Measurements from ENCODE around the gene NUMBL.

The NUMBL gene

DNA sequence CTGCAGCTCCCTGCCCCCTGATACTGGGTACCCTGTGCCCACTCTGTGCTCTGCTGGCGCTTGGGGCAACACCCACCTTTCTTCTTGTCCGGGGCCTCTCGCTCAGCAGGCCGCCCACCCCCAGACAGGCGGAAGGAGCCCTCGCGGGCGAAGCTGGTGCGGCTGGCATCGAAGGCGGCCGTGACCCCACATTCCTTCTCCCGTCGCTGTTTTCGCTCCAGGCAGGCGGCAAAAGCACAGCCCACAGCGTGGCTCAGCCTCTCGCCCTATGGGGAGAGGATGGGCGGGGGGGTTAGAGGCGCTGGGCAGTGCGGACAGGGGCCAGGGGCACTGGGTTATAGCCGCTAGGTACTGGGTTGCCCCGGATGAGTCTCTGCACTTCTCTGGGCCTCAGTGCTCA is 13.3 kb downstream of the NUMBL start:
- TF ChIP-seq CREB1 (IDR thresholded peaks at IDR 0.05; ENCODE audit: low read depth), result no peak
- TF ChIP-seq FOXM1 (IDR thresholded peaks at IDR 0.05; ENCODE audit: borderline replicate concordance, low read depth), result no peak
- TF ChIP-seq CEBPB (IDR thresholded peaks at IDR 0.05), result no peak
- no peak for TF ChIP-seq YY1 (IDR thresholded peaks at IDR 0.05; ENCODE audit: low read depth)
- no peak for TF ChIP-seq TEAD4 (IDR thresholded peaks at IDR 0.05)
- TF ChIP-seq TCF12 (IDR thresholded peaks at IDR 0.05; ENCODE audit: low read depth), result no peak
- no peak for TF ChIP-seq EP300 (IDR thresholded peaks at IDR 0.05; ENCODE audit: borderline replicate concordance)
- no peak for TF ChIP-seq NFIC (IDR thresholded peaks at IDR 0.05)
- TF ChIP-seq, protein P1, sequence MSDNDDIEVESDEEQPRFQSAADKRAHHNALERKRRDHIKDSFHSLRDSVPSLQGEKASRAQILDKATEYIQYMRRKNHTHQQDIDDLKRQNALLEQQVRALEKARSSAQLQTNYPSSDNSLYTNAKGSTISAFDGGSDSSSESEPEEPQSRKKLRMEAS (IDR thresholded peaks at IDR 0.05), result no peak
- no peak for TF ChIP-seq EGR1 (IDR thresholded peaks at IDR 0.05)
- no peak for TF ChIP-seq RAD21 (IDR thresholded peaks at IDR 0.05; ENCODE audit: low read depth)
- TF ChIP-seq TAF1 (IDR thresholded peaks at IDR 0.05; ENCODE audit: low read depth), result no peak
- no peak for TF ChIP-seq ZBTB7A (IDR thresholded peaks at IDR 0.05; ENCODE audit: low read depth)
- TF ChIP-seq, protein P2, sequence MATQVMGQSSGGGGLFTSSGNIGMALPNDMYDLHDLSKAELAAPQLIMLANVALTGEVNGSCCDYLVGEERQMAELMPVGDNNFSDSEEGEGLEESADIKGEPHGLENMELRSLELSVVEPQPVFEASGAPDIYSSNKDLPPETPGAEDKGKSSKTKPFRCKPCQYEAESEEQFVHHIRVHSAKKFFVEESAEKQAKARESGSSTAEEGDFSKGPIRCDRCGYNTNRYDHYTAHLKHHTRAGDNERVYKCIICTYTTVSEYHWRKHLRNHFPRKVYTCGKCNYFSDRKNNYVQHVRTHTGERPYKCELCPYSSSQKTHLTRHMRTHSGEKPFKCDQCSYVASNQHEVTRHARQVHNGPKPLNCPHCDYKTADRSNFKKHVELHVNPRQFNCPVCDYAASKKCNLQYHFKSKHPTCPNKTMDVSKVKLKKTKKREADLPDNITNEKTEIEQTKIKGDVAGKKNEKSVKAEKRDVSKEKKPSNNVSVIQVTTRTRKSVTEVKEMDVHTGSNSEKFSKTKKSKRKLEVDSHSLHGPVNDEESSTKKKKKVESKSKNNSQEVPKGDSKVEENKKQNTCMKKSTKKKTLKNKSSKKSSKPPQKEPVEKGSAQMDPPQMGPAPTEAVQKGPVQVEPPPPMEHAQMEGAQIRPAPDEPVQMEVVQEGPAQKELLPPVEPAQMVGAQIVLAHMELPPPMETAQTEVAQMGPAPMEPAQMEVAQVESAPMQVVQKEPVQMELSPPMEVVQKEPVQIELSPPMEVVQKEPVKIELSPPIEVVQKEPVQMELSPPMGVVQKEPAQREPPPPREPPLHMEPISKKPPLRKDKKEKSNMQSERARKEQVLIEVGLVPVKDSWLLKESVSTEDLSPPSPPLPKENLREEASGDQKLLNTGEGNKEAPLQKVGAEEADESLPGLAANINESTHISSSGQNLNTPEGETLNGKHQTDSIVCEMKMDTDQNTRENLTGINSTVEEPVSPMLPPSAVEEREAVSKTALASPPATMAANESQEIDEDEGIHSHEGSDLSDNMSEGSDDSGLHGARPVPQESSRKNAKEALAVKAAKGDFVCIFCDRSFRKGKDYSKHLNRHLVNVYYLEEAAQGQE (IDR thresholded peaks at IDR 0.05; ENCODE audit: low read depth), result no peak
- TF ChIP-seq, protein P3, sequence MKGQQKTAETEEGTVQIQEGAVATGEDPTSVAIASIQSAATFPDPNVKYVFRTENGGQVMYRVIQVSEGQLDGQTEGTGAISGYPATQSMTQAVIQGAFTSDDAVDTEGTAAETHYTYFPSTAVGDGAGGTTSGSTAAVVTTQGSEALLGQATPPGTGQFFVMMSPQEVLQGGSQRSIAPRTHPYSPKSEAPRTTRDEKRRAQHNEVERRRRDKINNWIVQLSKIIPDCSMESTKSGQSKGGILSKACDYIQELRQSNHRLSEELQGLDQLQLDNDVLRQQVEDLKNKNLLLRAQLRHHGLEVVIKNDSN (IDR thresholded peaks at IDR 0.05), result no peak

DNA sequence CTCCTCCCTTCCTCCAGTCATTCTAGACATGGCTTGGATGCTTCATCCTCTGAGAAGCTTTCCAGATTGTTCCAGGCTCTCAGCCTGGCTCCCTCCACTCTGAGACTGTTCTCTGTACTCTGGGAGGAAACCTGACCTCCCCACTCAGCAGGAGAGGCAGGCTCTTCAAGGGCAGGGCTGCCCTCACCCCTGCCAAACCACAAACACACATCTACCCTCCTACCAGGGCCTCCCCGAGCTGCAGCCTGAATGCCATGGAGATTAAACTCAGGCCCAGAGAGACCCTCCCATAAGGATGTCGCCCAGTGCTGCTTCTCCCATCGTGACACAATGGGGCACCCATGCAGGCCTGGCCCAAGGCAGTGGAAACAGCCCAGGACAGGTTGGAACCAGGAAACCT is 16.2 kb downstream of the NUMBL start:
- peak; percentile 25; the same call in 1 of the 2 replicates for TF ChIP-seq TCF12 (IDR thresholded peaks at IDR 0.05; ENCODE audit: low read depth)
- TF ChIP-seq NFIC (IDR thresholded peaks at IDR 0.05), result no peak

DNA sequence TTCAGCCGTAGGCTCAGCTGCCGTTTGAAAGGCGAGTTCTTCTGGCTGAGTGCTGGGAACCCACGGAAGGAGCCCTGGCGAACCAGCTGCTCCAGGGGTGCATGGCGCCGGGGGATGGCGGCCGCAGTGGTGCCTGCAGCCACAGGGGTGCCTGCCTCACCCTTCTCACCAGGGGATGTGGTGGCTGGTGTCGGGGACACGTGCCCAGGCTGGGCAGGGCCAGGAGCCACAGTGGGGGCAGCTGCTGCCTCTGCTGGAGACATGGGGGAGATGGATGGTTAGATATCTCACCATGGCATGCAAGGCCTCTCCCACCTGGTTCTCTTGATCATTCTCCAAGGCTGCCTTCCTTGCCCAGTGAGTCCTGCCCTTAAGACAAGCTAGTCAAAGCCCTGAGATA is 17.1 kb downstream of the NUMBL start:
- TF ChIP-seq, protein P3 (IDR thresholded peaks at IDR 0.05), result no peak
- TF ChIP-seq ZBTB7A (IDR thresholded peaks at IDR 0.05; ENCODE audit: low read depth) (no peak), CREB1 (IDR thresholded peaks at IDR 0.05; ENCODE audit: low read depth) (no peak), EGR1 (IDR thresholded peaks at IDR 0.05) (no peak), CEBPB (IDR thresholded peaks at IDR 0.05) (no peak), TEAD4 (IDR thresholded peaks at IDR 0.05) (no peak), TCF12 (IDR thresholded peaks at IDR 0.05; ENCODE audit: low read depth) (no peak), FOXM1 (IDR thresholded peaks at IDR 0.05; ENCODE audit: borderline replicate concordance, low read depth) (no peak), RAD21 (IDR thresholded peaks at IDR 0.05; ENCODE audit: low read depth) (no peak), TAF1 (IDR thresholded peaks at IDR 0.05; ENCODE audit: low read depth) (no peak), YY1 (IDR thresholded peaks at IDR 0.05; ENCODE audit: low read depth) (no peak), EP300 (IDR thresholded peaks at IDR 0.05; ENCODE audit: borderline replicate concordance) (no peak), NFIC (IDR thresholded peaks at IDR 0.05) (no peak)
- TF ChIP-seq, protein P2 (IDR thresholded peaks at IDR 0.05; ENCODE audit: low read depth), result no peak
- TF ChIP-seq, protein P1 (IDR thresholded peaks at IDR 0.05), result no peak

DNA sequence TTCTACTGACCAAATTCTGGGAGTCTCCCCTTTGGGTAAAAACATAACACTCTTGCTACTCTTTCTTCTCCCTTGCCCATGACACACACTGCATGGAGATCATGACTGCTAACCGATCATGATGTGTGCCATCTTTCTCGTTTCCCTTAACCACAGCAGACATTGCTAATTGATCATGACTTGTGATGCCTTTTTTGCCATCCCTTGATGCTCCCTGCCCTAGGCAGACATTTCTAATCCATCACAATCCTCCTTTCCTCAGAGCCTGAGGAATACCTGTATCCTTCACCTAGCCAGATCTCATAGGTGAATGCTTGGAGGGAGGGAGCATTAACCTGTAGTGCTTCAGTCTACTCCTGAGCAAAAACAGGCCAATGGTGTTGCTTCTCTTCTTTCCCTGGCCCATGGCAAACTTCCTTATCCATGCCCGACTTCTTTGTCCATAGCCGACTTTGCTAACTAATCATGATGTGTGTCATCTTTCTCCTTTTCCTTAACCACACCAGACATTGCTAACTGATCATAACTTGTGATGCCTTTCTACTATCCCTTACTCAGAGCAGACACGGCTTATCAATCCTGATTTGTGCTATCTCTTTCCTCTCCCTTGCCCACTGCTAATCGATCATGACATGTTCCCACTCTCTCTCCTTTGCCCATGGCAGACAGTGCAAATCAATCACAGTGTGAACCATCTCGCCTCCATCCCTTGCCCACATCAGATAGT is 17.7 kb downstream of the NUMBL start:
- TF ChIP-seq, protein P3 (IDR thresholded peaks at IDR 0.05), result no peak
- TF ChIP-seq EP300 (IDR thresholded peaks at IDR 0.05; ENCODE audit: borderline replicate concordance) (no peak), FOXM1 (IDR thresholded peaks at IDR 0.05; ENCODE audit: borderline replicate concordance, low read depth) (no peak), RAD21 (IDR thresholded peaks at IDR 0.05; ENCODE audit: low read depth) (no peak), NFIC (IDR thresholded peaks at IDR 0.05) (no peak), TCF12 (IDR thresholded peaks at IDR 0.05; ENCODE audit: low read depth) (no peak)
- TF ChIP-seq, protein P2 (IDR thresholded peaks at IDR 0.05; ENCODE audit: low read depth), result no peak
- TF ChIP-seq, protein P1 (IDR thresholded peaks at IDR 0.05), result no peak
